ENCODE data around the gene NAT16.
A peak's percentile ranks its signal among the peaks of the same experiment; 100 is the strongest.
"Not testable (repeated sequence)": the region's sequence is repeated elsewhere in the genome, so short reads cannot be mapped to it uniquely, and the experiment has no call there.

Gene NAT16

GRCh38 chr7:101201695-101202602 lies 21.9 kb upstream of the NAT16 start:
- DNase-seq: no peak

GRCh38 chr7:101200862-101201599 lies 20.9 kb upstream of the NAT16 start, which contains the start of gene MOGAT3:
TSS of gene MOGAT3 (minus strand) at chr7:101201036. CDS start at chr7:101200854, 182 bp downstream.
- DNase-seq: no peak

- no peak for DNase-seq
Observed at GRCh38 chr7:101200504-101200861, 20.4 kb upstream of the NAT16 start.

- DNase-seq: not testable (repeated sequence)
Observed at GRCh38 chr7:101199522-101199921, 19.4 kb upstream of the NAT16 start.

GRCh38 chr7:101198476-101198875 lies 18.4 kb upstream of the NAT16 start:
- no peak for DNase-seq

GRCh38 chr7:101197991-101198390 lies 17.9 kb upstream of the NAT16 start:
- DNase-seq: no peak

GRCh38 chr7:101195884-101196283 lies 15.8 kb upstream of the NAT16 start:
- DNase-seq: no peak

- DNase-seq: no peak
Observed at GRCh38 chr7:101189109-101189508, 9.0 kb upstream of the NAT16 start.

GRCh38 chr7:101186844-101187428 lies 6.8 kb upstream of the NAT16 start:
- DNase-seq: no peak

GRCh38 chr7:101186194-101186593 lies 6.1 kb upstream of the NAT16 start:
- DNase-seq: no peak

- DNase-seq: no peak
Observed at GRCh38 chr7:101185258-101185839, 5.3 kb upstream of the NAT16 start.

GRCh38 chr7:101179713-101180112 lies 380 bp downstream of the NAT16 start:
- no peak for DNase-seq

- DNase-seq: peak in 1 of 2 experiments; percentile 23
Observed at GRCh38 chr7:101179117-101179516, 976 bp downstream of the NAT16 start.

GRCh38 chr7:101177644-101178043 lies 2.4 kb downstream of the NAT16 start:
- no peak for DNase-seq

GRCh38 chr7:101175664-101176063 lies 4.4 kb downstream of the NAT16 start:
- DNase-seq: no peak

GRCh38 chr7:101174322-101174854 lies 5.7 kb downstream of the NAT16 start:
- no peak for DNase-seq

GRCh38 chr7:101173752-101174244 lies 6.3 kb downstream of the NAT16 start:
- no peak for DNase-seq

GRCh38 chr7:101172854-101173751 lies 7.0 kb downstream of the NAT16 start:
- DNase-seq: peak; percentile 80 to 89

GRCh38 chr7:101172005-101172853 lies 7.9 kb downstream of the NAT16 start:
- DNase-seq: peak; percentile 74 to 79

- peak in 1 of 2 experiments; percentile 27 for DNase-seq
Observed at GRCh38 chr7:101171442-101171837, 8.7 kb downstream of the NAT16 start.
